ENCODE results near the gene POLR3E. TPM values are rescaled to one million over a fixed set of nuclear protein-coding genes. Genes with fewer than 3 reads are reported as not detected.

Gene POLR3E
- total RNA-seq, 4 donors from 2014 or later = 39.1 to 113 (median 65.1) TPM

GRCh38 chr16:22318690-22319358, 21.6 kb downstream of the POLR3E start:
- Histone ChIP-seq H3K4me3 (no peak overlapping the region), H3K36me3 (peaks cover 0 to 91% (median 0%) of the 10 kb centered on the region in 3 donors), H3K27ac (no peak overlapping the region), H3K27me3 (no peaks in the 10 kb centered on the region), H3K4me1 (no peaks in the 10 kb centered on the region), H3K9me3 (no peaks in the 10 kb centered on the region)
- DNase-seq = peak; percentile 49 to 70 (median 67)
- TF ChIP-seq POLR2A (IDR thresholded peaks at IDR 0.05) = no peak
- peak; percentile 18 to 65 (median 52) for TF ChIP-seq CTCF (IDR thresholded peaks at IDR 0.05)

DNA sequence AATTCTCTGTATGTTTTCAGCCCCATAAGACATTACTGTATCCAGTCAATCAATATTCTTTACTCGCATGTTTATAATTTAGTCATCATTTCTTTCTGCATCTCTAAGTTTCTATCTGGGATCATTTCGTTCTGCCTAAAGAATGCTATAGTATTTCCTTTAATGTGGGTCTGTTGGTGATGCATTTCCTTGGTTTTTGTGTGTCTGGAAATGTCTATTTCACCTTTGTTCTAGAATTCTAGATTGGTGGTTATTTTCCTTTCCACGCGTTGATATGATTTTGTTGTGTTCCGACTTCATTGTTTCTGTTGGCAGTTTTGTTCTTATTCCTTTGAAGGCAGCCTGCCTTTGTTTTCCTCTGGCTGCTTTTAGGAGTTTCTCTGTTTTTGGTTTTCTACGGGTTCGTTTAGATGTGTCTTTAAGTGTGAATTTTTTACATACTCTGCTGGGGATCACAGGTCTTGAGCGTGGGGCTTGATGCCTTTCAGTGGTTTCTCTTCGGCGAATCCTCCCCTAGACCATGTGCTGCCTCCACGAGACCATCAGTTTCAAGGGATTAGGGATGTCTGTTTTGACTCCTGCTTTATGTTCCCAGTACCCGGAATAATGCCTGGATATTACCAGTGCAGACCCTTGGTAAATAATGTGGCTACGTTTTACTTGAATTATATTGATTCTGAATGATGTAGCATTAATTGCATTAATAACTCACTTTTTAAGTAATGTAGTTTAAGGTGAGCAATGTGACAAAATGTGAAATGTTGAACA, 23.5 kb downstream of the POLR3E start:
- no peaks in the 10 kb centered on the region for H3K27me3 ChIP-seq
- no peak overlapping the region for H3K4me3 ChIP-seq
- H3K4me1 ChIP-seq = no peaks in the 10 kb centered on the region
- peaks cover 0 to 91% (median 0%) of the 10 kb centered on the region in 3 donors for H3K36me3 ChIP-seq
- no peak overlapping the region for H3K27ac ChIP-seq
- no peaks in the 10 kb centered on the region for H3K9me3 ChIP-seq
- TF ChIP-seq CTCF (IDR thresholded peaks at IDR 0.05) = no peak
- TF ChIP-seq POLR2A (IDR thresholded peaks at IDR 0.05) = no peak
- DNase-seq = no peak

DNA sequence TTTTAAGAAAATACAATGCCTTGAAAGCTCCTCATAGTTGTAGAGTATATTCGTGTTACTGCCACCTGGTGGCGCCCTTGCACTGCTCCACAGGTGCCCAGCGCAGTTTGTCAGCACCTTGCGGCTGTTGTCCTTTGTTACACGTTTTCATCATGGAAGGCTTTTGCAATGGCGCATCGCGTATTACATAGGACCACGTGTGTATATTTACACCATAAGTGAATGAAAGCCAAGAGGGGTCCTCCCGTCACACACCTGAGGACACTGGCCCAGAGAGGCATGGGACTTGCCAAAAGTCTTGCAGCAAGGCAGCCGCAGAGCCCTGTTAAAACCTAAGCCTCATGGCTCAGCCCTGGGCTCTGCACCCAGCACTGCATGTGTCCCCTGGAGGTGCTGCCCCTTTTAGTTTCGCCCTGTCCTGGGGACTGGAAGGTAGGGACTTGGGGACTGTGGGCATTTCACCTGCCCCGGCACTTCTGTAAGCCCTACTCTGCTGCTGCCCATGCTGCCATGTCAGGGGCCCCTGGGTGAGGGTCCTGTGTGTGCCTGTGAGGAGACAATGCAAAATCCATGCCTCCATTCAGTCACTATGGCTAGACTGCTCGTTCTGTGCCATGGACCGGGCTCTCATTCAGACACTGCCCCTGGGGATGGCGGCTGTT, 24.3 kb downstream of the POLR3E start:
- TF ChIP-seq POLR2A (IDR thresholded peaks at IDR 0.05) = no peak
- peak; percentile 82 to 97 (median 95) for TF ChIP-seq CTCF (IDR thresholded peaks at IDR 0.05)
- Histone ChIP-seq H3K36me3 (peaks cover 0 to 91% (median 0%) of the 10 kb centered on the region in 3 donors), H3K4me3 (no peak overlapping the region), H3K27me3 (no peaks in the 10 kb centered on the region), H3K4me1 (no peaks in the 10 kb centered on the region), H3K9me3 (no peaks in the 10 kb centered on the region), H3K27ac (no peak overlapping the region)
- DNase-seq = peak; percentile 72 to 91 (median 78)

DNA sequence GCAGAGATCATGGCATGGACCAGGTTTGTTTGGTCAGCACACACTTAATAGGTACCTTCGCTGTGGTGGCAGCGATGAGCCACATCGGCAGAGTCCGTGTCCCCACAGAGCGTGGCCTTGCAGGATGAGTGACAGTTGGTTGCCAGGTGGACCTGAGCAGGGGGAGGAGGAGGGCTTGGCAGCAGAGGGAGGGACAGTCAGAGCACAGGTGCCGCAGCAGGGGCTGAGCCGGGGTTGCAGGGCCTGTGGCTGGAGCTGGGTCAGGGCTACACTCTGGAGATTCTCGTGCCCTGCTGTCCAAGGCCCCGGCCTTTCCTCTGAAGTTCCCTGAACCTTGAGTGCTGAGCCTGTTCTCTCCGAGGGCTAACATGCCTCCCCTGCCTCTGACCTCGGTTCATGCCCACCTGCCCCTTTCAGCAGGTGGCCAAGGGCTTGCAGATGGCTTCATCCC, 24.8 kb downstream of the POLR3E start:
- Histone ChIP-seq H3K27me3 (no peaks in the 10 kb centered on the region), H3K4me1 (no peaks in the 10 kb centered on the region), H3K4me3 (no peak overlapping the region), H3K36me3 (peaks cover 0 to 91% (median 0%) of the 10 kb centered on the region in 3 donors), H3K27ac (no peak overlapping the region), H3K9me3 (no peaks in the 10 kb centered on the region)
- TF ChIP-seq CTCF (IDR thresholded peaks at IDR 0.05) (no peak), POLR2A (IDR thresholded peaks at IDR 0.05) (no peak)
- peak in 1 of 3 donors; percentile 43 for DNase-seq

- no peak overlapping the region for H3K4me3 ChIP-seq
- peaks cover 0 to 91% (median 0%) of the 10 kb centered on the region in 3 donors for H3K36me3 ChIP-seq
- TF ChIP-seq POLR2A (IDR thresholded peaks at IDR 0.05) = no peak
- H3K9me3 ChIP-seq = no peaks in the 10 kb centered on the region
- H3K27ac ChIP-seq = no peak overlapping the region
- no peaks in the 10 kb centered on the region for H3K4me1 ChIP-seq
- no peaks in the 10 kb centered on the region for H3K27me3 ChIP-seq
- no peak for DNase-seq
Observed at GRCh38 chr16:22322741-22323140, 25.5 kb downstream of the POLR3E start.
